Suprapubic skin (tissue), 3 donors: ENCODE measurements around the gene RABGAP1.

Experiments
- CTCF ChIP-seq, 2 donors: fragments of 200-600 bp in 1 of 2; fragments of 450-650 bp in 1 of 2; sonication (generic) in 1 of 2; IDR thresholded peaks; one replicate each; pipeline ENCODE4 v1.5.1; 2016 to 2019; ENCODE audit warnings: antibody characterized with exemption in 2 of 2, mild to moderate bottlenecking in 1 of 2, moderate library complexity in 1 of 2
- EP300 ChIP-seq: sonication (generic); formaldehyde crosslinking; IDR thresholded peaks from one replicate; pipeline ENCODE4 v1.6.1; 2017; ENCODE audit warnings: antibody characterized with exemption
- POLR2A ChIP-seq, 2 donors: fragments of 450-650 bp; IDR thresholded peaks; one replicate each; pipeline ENCODE4 v1.6.1; 2017; ENCODE audit warnings: antibody characterized with exemption in 2 of 2, mild to moderate bottlenecking in 2 of 2, moderate library complexity in 2 of 2

GRCh38 chr9:123062351-123063176 lies 121.7 kb downstream of the RABGAP1 start:
- no peak for TF ChIP-seq CTCF (IDR thresholded peaks at IDR 0.05)
- no peak for TF ChIP-seq POLR2A (IDR thresholded peaks at IDR 0.05)
- no peak for TF ChIP-seq EP300
